B cell (primary cell): ENCODE data around the gene ATP9B. TPM values are rescaled to one million over a fixed set of nuclear protein-coding genes. Genes with fewer than 3 reads are reported as not detected.

Experiments
- ATAC-seq: fragments of 200-7000 bp; cut with Tn5 transposase; one replicate; pipeline ENCODE4 v1.10.0; 2021; ENCODE audit warnings: low read depth, mild to moderate bottlenecking, moderate number of reproducible peaks, moderate library complexity
- CTCF ChIA-PET: fragments of 350-600 bp; sonication (Branson Sonifier 250); formaldehyde crosslinking; loops from one replicate; lab custom pipeline; 2021; ENCODE audit warnings: antibody characterized with exemption, inconsistent platforms; lab: Charles Lee
- POLR2A ChIA-PET: fragments of 350-600 bp; sonication (Branson Sonifier 250); formaldehyde crosslinking; loops from one replicate; lab custom pipeline; 2021; ENCODE audit warnings: antibody characterized with exemption; lab: Charles Lee
- DNase-seq: peaks from one replicate; pipeline ENCODE4 v3.0.0; 2013
- H2AFZ ChIP-seq: 2 replicates; pipeline ENCODE4 v1.6.1; 2012; ENCODE audit warnings: mild to moderate bottlenecking, low read depth, low read length; ENCODE audit not compliant: insufficient read depth, poor library complexity, severe bottlenecking
- H3K27ac ChIP-seq, 2 donors: 1 replicate in 1 of 2; 2 replicates in 1 of 2; pipeline ENCODE4 v1.5.1; 2012 to 2013; ENCODE audit warnings: low read length in 2 of 2, mild to moderate bottlenecking in 2 of 2, moderate library complexity in 1 of 2
- H3K27me3 ChIP-seq, 4 experiments: fragments of 200-600 bp in 1 of 4; sonication (generic) in 1 of 4; replicated peaks in 1 of 4; 1 replicate in 2 of 4; 2 replicates in 2 of 4; pipeline versions ENCODE4 v1.6.1 to v1.7.0; 2013 to 2016; ENCODE audit warnings: low read length in 3 of 4, mild to moderate bottlenecking in 2 of 4, mixed read lengths in 1 of 4, moderate library complexity in 1 of 4; ENCODE audit not compliant: insufficient read depth in 4 of 4, control insufficient read depth in 3 of 4; ENCODE audit errors: control extremely low read depth in 1 of 4
- H3K36me3 ChIP-seq, 2 experiments: replicated peaks in 1 of 2; 1 replicate in 1 of 2; 2 replicates in 1 of 2; pipeline versions ENCODE4 v1.6.1 to v1.7.1; 2013; ENCODE audit warnings: low read length in 1 of 2; ENCODE audit not compliant: insufficient read depth in 2 of 2, control insufficient read depth in 1 of 2; ENCODE audit errors: control extremely low read depth in 1 of 2, extremely low read depth in 1 of 2
- H3K4me1 ChIP-seq, 2 donors: fragments of 200-600 bp in 1 of 2; sonication (generic) in 1 of 2; 1 replicate in 1 of 2; 2 replicates in 1 of 2; pipeline versions ENCODE4 v1.5.1 to v1.6.1; 2013 to 2017; ENCODE audit warnings: low read length in 2 of 2; ENCODE audit not compliant: control insufficient read depth in 2 of 2, insufficient read depth in 2 of 2
- H3K4me2 ChIP-seq: replicated peaks from 2 replicates; pipeline ENCODE3; 2012; ENCODE audit warnings: mild to moderate bottlenecking, low read depth, low read length; ENCODE audit not compliant: poor library complexity, severe bottlenecking
- H3K4me3 ChIP-seq, 5 experiments: fragments of 200-600 bp in 1 of 5; sonication (generic) in 1 of 5; 1 replicate in 3 of 5; 2 replicates in 2 of 5; pipeline versions ENCODE4 v1.5.1 to v1.7.0; 2011 to 2016; ENCODE audit warnings: low read length in 4 of 5, mild to moderate bottlenecking in 4 of 5, low read depth in 2 of 5, control low read depth in 1 of 5, moderate library complexity in 1 of 5; ENCODE audit not compliant: insufficient read depth in 1 of 5; ENCODE audit errors: control extremely low read depth in 1 of 5, extremely low read depth in 1 of 5
- H3K79me2 ChIP-seq: fragments of 200-600 bp; sonication (generic); one replicate; pipeline ENCODE4 v1.6.0; 2016; ENCODE audit warnings: low read length; ENCODE audit not compliant: control insufficient read depth, insufficient read depth
- H3K9ac ChIP-seq: fragments of 200-600 bp; sonication (generic); 2 replicates; pipeline ENCODE4 v1.6.1; 2017; ENCODE audit warnings: mild to moderate bottlenecking, low read length, moderate library complexity
- H3K9me3 ChIP-seq, 3 donors: one replicate each; pipeline versions ENCODE4 v1.6.1 to v1.7.1; 2013; ENCODE audit warnings: low read length in 2 of 3; ENCODE audit not compliant: control insufficient read depth in 2 of 3, insufficient read depth in 1 of 3; ENCODE audit errors: control extremely low read depth in 1 of 3
- H4K20me1 ChIP-seq: 2 replicates; pipeline ENCODE4 v1.6.0; 2012; ENCODE audit warnings: mild to moderate bottlenecking, low read length; ENCODE audit not compliant: insufficient read depth, control insufficient read depth, poor library complexity, severe bottlenecking
- H3K27ac Mint-ChIP-seq: one replicate; pipeline ENCODE4 v1.8.0; 2021; ENCODE audit warnings: mixed read lengths
- H3K27me3 Mint-ChIP-seq: one replicate; pipeline ENCODE4 v1.8.0; 2021; ENCODE audit warnings: mixed read lengths
- H3K4me1 Mint-ChIP-seq: one replicate; pipeline ENCODE4 v1.8.0; 2021; ENCODE audit warnings: mixed read lengths
- H3K4me3 Mint-ChIP-seq: one replicate; pipeline ENCODE4 v1.8.0; 2021; ENCODE audit warnings: mixed read lengths
- H3K9me3 Mint-ChIP-seq: one replicate; pipeline ENCODE4 v1.8.0; 2022; ENCODE audit warnings: mixed read lengths; ENCODE audit not compliant: insufficient read depth
- EZH2 ChIP-seq: IDR thresholded peaks from 2 replicates; pipeline ENCODE4 v1.6.1; 2012; ENCODE audit warnings: borderline replicate concordance, low read depth, mild to moderate bottlenecking, moderate library complexity, low read length; ENCODE audit not compliant: insufficient read depth, poor library complexity, severe bottlenecking
- WGBS: methylation state at CpG from one replicate; pipeline ENCODE4 v1.1.5; 2013; ENCODE audit warnings: missing lambda C conversion rate; ENCODE audit not compliant: insufficient coverage; 5-methylcytosine and 5-hydroxymethylcytosine counted together
- intact Hi-C: fragments of 100-400 bp; cut with micrococcal nuclease; formaldehyde crosslinking; loops from one replicate; pipeline ENCODE4 v1.10.0; 2022
- polyA plus RNA-seq: library from polyadenylated mRNA; depleted of rRNA; stranded (reverse); fragments of >200 nt; gene quantifications from 2 replicates; pipeline ENCODE4 v1.2.3, GENCODE V29; 2012
- total RNA-seq, 2 donors: library from RNA; stranded (reverse); fragments of 120-200 nt in 1 of 2; gene quantifications; 1 replicate in 1 of 2; 2 replicates in 1 of 2; pipeline versions ENCODE4 v1.2.3 to v1.2.4, GENCODE V29; 2013 to 2022
- TF ChIP-seq, protein P1 (sequence below): fragments of 200-600 bp; IDR thresholded peaks from one replicate; pipeline ENCODE4 v1.8.0; 2022; ENCODE audit warnings: antibody characterized with exemption, mild to moderate bottlenecking

Gene ATP9B
- total and polyA plus RNA-seq, 2 donors (not counting 1 experiment from before 2014, with no cell fraction given), result 34.3 to 71.7 TPM

DNA sequence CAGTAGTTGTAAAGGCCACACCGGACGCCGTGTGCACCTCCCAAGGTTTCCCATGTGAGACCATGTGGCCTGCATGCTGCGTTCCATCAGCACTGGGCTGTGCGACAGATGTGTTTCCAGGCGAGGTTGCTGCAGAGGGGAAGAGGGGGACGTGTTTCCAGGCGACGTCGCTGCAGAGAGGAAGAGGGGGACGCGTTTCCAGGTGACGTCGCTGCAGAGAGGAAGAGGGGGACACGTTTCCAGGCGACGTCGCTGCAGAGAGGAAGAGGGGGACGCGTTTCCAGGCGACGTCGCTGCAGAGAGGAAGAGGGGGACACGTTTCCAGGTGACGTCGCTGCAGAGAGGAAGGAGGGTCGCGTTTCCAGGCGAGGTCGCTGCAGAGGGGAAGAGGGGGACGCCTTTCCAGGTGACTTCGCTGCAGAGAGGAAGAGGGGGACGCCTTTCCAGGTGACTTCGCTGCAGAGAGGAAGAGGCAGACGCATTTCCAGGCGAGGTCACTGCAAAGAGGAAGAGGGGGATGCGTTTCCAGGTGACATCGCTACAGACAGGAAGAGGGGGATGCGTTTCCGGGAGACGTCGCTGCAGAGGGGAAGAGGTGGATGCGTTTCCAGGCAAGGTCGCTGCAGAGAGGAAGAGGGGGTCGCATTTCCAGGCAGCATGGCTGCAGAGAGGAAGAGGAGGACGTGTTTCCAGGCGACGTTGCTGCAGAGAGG, 351.0 kb downstream of the ATP9B start:
- Mint-ChIP-seq H3K4me1 (peaks cover 43% of the 10 kb centered on the region), H3K4me3 (no peak overlapping the region), H3K27ac (peak overlapping the region; percentile 21), H3K9me3 (no peaks in the 10 kb centered on the region), H3K27me3 (no peaks in the 10 kb centered on the region)
- 98% methylated on average over 48 of the region's 48 CpGs for WGBS
- TF ChIP-seq EZH2, result no peak
- H3K36me3 ChIP-seq, result peaks cover 2 to 57% of the 10 kb centered on the region in 2 experiments
- ATAC-seq, result no peak
- no peak overlapping the region for H3K4me3 ChIP-seq
- no peak overlapping the region for H3K4me2 ChIP-seq
- no peak for DNase-seq
- CTCF ChIA-PET, result interaction anchor here (1.0 kb wide), 1 partner anchor 23 kb away, joined by 3 read pairs; no protein-coding TSS in a partner anchor
- POLR2A ChIA-PET, result no interaction called here
- no peaks in the 10 kb centered on the region for H3K27me3 ChIP-seq
- peaks cover 95% of the 10 kb centered on the region for H3K79me2 ChIP-seq
- peaks cover 0 to 12% of the 10 kb centered on the region in 2 donors for H3K4me1 ChIP-seq
- intact Hi-C loops, result no loop called here
- no peak overlapping the region for H2AFZ ChIP-seq
- no peak overlapping the region for H3K9ac ChIP-seq
- H3K9me3 ChIP-seq, result no peaks in the 10 kb centered on the region
- H3K27ac ChIP-seq, result no peak overlapping the region
- H4K20me1 ChIP-seq, result peaks cover 96% of the 10 kb centered on the region

DNA sequence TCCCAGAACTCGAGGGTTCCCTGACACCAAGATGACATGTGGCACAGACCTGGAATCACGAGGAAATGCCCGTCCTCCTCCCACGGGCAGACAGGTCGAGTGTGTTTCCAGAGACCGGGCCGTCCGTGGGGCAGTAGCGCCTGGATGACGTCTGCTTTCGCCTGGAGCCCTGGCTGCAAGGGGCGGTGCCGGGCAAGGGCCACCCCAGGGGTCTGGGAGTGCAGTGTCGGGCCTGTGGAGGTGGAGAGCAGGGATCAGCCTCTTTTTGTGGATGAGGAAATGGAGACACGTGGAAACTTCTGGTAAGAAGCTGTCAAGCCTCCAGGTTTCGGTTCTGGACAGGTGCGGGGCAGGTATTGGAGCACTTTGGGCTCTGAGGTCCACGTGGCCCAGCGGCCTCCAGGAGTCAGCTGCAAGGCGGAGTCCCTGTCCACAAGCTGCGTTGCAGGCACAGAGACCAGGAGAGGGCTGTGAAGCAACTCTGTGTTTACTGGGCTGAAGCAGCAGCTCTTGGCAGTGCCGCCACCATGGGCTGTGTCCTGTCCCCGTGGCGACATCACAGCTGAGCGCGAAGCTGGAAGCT, 352.2 kb downstream of the ATP9B start:
- ATAC-seq, result no peak

More for the DNA sequence above, 352.2 kb downstream of the ATP9B start:
- Histone ChIP-seq H2AFZ (no peak overlapping the region), H3K27me3 (no peaks in the 10 kb centered on the region), H4K20me1 (peaks cover 96% of the 10 kb centered on the region), H3K4me2 (no peak overlapping the region), H3K79me2 (peaks cover 95% of the 10 kb centered on the region), H3K9me3 (no peaks in the 10 kb centered on the region), H3K4me3 (no peak overlapping the region), H3K9ac (no peak overlapping the region), H3K4me1 (peaks cover 0 to 12% of the 10 kb centered on the region in 2 donors), H3K27ac (no peak overlapping the region), H3K36me3 (peaks cover 2 to 63% of the 10 kb centered on the region in 2 experiments)
- TF ChIP-seq EZH2, result no peak
- TF ChIP-seq, protein P1, sequence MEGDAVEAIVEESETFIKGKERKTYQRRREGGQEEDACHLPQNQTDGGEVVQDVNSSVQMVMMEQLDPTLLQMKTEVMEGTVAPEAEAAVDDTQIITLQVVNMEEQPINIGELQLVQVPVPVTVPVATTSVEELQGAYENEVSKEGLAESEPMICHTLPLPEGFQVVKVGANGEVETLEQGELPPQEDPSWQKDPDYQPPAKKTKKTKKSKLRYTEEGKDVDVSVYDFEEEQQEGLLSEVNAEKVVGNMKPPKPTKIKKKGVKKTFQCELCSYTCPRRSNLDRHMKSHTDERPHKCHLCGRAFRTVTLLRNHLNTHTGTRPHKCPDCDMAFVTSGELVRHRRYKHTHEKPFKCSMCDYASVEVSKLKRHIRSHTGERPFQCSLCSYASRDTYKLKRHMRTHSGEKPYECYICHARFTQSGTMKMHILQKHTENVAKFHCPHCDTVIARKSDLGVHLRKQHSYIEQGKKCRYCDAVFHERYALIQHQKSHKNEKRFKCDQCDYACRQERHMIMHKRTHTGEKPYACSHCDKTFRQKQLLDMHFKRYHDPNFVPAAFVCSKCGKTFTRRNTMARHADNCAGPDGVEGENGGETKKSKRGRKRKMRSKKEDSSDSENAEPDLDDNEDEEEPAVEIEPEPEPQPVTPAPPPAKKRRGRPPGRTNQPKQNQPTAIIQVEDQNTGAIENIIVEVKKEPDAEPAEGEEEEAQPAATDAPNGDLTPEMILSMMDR, result no peak
- 95% methylated on average over 26 of the region's 26 CpGs for whole genome bisulfite sequencing
- ChIA-PET POLR2A (no interaction called here), CTCF (interaction anchor here (1.1 to 1.5 kb wide), 3 partner anchors 17 to 108 kb away, joined by 3 read pairs; no protein-coding TSS in a partner anchor)
- no peak overlapping the region for H3K27ac Mint-ChIP-seq
- H3K4me3 Mint-ChIP-seq, result no peak overlapping the region
- peaks cover 45% of the 10 kb centered on the region for H3K4me1 Mint-ChIP-seq
- H3K9me3 Mint-ChIP-seq, result no peaks in the 10 kb centered on the region
- no peak for DNase-seq
- intact Hi-C loops, result no loop called here
- H3K27me3 Mint-ChIP-seq, result no peaks in the 10 kb centered on the region
